Fibroblast of the aortic adventitia (primary cell): ENCODE results near the gene PTGES3. TPM values are rescaled to one million over a fixed set of nuclear protein-coding genes. Genes with fewer than 3 reads are reported as not detected.

Experiments used
- DNase-seq: peaks from one replicate; pipeline ENCODE4 v3.0.0-alpha.2; 2010; ENCODE audit warnings: low read depth
- H3K4me3 ChIP-seq: 2 replicates; pipeline ENCODE4 v1.5.1; 2011; ENCODE audit warnings: low read depth, mild to moderate bottlenecking, control low read depth, low read length, moderate library complexity
- total RNA-seq: library from RNA; depleted of rRNA; stranded (reverse); fragments of >200 nt; gene quantifications from 2 replicates; pipeline ENCODE4 v1.2.3, GENCODE V29; 2012; ENCODE audit warnings: low replicate concordance
- TF ChIP-seq, protein P1 (sequence below): IDR thresholded peaks from 2 replicates; pipeline ENCODE4 v1.5.1; 2011; ENCODE audit warnings: mild to moderate bottlenecking, low read length, control low read depth, inconsistent platforms; ENCODE audit not compliant: insufficient read depth

Gene PTGES3
- total RNA-seq, 1 donor = 129 TPM

DNA sequence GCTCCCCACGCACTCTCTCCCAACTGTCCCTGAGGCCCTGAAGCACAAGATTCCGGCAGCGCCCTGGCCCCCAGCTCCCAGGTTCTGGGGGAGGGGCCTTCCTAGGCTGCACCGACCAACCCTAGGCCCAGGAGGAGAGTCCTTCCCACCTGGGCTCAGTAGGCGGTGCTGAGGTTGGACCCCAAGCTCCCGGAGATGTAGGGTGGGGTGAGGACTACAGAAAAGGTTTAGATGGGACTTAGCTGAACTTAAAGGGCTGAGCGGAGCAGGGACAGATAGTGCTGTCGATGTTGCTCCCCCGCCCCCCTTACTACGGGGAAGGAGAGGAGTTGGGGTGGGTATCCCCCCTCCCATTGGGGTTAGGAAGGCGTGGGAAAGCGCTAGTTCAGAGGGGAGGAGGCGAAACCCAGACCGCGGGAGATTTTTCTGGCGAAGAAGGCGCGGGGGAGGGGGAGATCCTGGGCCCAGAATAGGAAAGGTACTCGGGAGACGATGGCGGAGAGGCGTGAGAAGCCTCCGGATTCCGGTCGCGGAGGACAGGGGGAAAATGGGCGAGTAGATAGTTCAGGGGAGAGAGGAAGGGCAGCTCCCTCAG is 53.7 kb downstream of the PTGES3 start:
- TF ChIP-seq, protein P1, sequence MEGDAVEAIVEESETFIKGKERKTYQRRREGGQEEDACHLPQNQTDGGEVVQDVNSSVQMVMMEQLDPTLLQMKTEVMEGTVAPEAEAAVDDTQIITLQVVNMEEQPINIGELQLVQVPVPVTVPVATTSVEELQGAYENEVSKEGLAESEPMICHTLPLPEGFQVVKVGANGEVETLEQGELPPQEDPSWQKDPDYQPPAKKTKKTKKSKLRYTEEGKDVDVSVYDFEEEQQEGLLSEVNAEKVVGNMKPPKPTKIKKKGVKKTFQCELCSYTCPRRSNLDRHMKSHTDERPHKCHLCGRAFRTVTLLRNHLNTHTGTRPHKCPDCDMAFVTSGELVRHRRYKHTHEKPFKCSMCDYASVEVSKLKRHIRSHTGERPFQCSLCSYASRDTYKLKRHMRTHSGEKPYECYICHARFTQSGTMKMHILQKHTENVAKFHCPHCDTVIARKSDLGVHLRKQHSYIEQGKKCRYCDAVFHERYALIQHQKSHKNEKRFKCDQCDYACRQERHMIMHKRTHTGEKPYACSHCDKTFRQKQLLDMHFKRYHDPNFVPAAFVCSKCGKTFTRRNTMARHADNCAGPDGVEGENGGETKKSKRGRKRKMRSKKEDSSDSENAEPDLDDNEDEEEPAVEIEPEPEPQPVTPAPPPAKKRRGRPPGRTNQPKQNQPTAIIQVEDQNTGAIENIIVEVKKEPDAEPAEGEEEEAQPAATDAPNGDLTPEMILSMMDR = no peak
- H3K4me3 ChIP-seq = peak overlapping the region; percentile 92
- DNase-seq = no peak

DNA sequence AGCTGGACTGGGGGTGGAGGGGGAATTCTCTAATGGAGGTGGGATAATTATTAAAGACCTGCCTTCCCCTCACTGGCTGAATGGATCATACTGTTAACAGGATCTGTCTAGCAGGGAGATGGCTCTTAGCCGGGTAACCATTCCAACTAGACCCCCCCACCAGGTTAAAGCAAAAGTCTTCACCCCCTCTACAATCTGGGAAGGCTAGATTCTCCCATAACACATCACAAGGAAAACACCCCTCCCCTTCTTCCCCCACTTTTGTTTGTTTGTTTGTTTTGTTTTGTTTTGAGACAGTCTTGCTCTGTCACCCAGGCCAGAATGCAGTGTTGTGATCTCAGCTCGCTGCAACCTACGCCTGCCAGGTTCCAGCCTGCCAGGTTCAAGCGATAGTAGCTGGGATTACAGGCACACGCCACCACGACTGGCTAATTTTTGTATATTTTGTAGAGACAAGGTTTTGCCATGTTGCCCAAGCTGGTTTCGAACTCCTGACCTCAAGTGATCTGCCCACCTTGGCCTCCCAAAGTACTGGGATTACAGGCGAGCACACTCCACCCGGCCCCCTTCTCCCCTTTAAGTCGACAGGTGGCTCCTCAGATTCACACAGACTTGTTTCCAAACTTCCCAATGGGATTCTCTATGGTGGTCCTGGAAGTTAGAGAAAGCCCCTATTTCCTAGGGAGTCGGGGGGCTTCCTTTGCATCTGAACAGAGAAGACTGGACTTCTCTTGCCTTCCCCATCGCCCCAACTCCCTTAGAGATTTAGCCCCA is 54.4 kb downstream of the PTGES3 start:
- H3K4me3 ChIP-seq = peak overlapping the region; percentile 92
- TF ChIP-seq, protein P1 = no peak
- DNase-seq = no peak

DNA sequence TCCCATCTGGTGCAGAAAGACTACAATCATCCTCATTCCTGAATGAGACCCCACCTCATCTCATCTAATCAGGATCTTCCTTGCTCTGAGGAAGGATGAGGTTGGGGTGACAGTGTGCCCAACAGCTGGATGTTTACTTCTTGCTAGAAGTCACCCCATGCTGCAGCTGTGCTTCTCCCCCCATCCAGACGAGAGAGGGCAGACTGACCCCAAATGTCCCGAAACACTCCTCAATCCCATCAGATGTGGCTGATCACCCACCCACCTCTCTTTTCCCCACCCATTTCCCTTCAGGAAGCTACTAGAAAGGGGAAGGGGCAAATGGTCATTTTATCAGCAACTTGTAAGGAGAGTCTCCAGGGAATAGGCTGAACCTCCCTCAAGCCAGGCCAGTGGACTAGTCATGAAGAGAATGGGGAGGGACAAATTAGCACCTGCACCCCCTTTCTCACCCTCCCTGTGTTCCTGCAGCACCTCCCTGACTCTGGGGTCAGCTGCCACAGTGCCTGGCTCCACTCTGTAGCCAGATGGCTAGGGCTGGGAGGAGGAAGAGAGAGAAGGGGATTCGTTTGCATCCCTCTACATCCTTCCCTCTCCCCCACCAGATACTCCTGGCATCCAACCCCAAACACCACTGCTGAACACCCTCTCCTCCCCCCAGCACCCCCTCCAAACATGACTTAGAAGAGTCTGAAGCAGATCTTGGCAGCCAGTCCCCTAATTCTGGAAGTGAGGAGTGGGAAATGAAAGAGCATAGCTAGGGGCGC is 55.2 kb downstream of the PTGES3 start:
- DNase-seq = no peak
- TF ChIP-seq, protein P1 = no peak
- peak overlapping the region; percentile 92 for H3K4me3 ChIP-seq

DNA sequence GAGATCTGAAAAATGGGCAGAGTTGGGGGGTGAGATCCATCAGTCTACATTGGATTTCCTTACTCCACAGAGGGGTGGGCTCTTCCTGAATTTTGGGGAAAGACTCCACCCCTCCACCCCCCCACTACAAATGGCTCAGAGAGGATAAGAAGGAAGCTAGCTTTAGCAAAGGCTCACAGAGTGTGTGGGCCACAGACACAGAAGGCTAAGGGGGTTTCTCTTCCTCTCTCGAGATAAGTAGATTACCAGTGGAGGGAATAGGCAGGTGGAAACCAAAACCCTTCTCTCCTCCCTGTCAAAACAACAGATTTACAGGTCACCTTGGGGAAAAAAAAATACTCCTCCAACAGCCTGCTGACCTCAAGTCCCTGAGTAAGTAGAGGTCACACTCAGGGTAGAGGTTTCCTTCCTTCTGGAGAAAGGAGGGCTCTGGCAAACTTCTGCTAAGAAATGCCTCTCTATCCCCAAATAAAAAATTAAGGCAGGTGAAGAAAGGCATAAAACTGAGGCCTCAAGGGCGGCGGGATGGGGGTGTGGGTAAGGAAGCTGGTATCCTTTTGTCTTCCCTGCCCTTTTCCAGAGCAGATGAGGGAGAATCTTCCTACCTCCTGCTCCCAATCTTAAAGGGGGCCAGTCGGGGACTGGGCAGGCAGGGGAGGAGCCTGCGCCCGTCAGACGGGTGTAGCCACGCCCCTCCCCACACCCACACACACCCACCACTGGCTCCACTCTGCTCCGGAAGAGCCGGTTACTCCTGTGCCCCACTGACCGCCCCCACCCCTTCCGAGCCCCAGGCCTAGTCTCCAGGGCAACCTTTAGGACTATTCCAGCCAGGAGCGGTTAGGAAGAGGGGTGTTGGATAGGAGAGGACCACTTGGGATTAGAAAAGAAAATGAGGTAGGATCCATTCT is 56.0 kb downstream of the PTGES3 start:
- peak overlapping the region; percentile 92 for H3K4me3 ChIP-seq
- TF ChIP-seq, protein P1 = no peak
- peak; percentile 25 for DNase-seq

- peak within 1 kb of the TSS; percentile 73 for H3K4me3 ChIP-seq
- TF ChIP-seq, protein P1 = no peak
- peak; percentile 68 for DNase-seq
Observed at GRCh38 chr12:56630180-56630632, 57.9 kb downstream of the PTGES3 start, which contains the start of gene BAZ2A. Gene BAZ2A (minus strand): TSS chr12:56630326. CDS start chr12:56617530, 12,796 bp downstream.
